ENCODE results near the gene AAMDC. TPM values are rescaled to one million over a fixed set of nuclear protein-coding genes. Genes with fewer than 3 reads are reported as not detected.
"Not testable (repeated sequence)": the region's sequence is repeated elsewhere in the genome, so short reads cannot be mapped to it uniquely, and the experiment has no call there.

The AAMDC gene
- total RNA-seq, 1 donor from 2014 or later = 27.3 TPM

DNA sequence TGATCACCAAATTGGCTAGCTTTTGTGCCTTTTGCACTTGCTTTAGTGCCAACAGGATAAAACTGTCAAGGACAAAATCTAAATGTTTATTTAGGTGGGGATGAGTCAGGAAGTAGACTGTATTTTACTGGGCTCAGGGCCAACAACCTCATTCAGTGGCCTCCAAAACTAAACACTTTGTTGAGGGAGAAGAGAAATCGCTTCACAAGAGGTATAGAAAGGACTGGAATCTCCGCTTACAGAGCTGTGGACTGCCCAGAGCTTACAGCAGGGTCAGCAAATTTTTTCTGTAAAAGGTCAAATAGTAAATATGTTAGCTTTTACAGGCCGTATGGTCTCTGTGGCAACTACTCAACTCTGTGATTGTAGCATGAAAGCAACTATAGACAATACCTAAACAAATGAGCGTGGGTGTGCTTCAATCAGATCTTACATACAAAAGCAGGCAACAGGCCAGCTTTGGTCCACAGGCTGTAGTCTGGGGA is 93.4 kb downstream of the AAMDC start:
- ATAC-seq = peak; percentile 32
- H3K36me3 ChIP-seq = peaks cover 14% of the 10 kb centered on the region
- H3K27me3 ChIP-seq; intact Hi-C loops (cut with DNase I); H3K9me3 ChIP-seq; H3K4me3 ChIP-seq; DNase-seq; H3K4me1 ChIP-seq; H3K27ac ChIP-seq: not testable (repeated sequence)

- H3K36me3 ChIP-seq = peaks cover 31% of the 10 kb centered on the region
- H3K27ac ChIP-seq; ATAC-seq; H3K27me3 ChIP-seq; intact Hi-C loops (cut with DNase I); DNase-seq; H3K4me3 ChIP-seq; H3K9me3 ChIP-seq; H3K4me1 ChIP-seq: not testable (repeated sequence)
These were observed 96.8 kb downstream of the AAMDC start for GRCh38 chr11:77917713-77918112.

Other genes with a start within 250 kb of the AAMDC start
- gene AQP11, start 231.2 kb upstream of the AAMDC start, total RNA-seq = 0.61 TPM
- 64.5 TPM for gene CLNS1A, start 183.3 kb upstream of the AAMDC start, total RNA-seq
- 62.5 TPM for gene RSF1, start 422 bp upstream of the AAMDC start, total RNA-seq
- gene INTS4, start 173.5 kb downstream of the AAMDC start, total RNA-seq = 35.9 TPM
- 13.6 TPM for gene KCTD14, start 202.1 kb downstream of the AAMDC start, total RNA-seq
- not detected for gene THRSP, start 242.7 kb downstream of the AAMDC start, total RNA-seq